ENCODE measurements around the gene RBM19.

The RBM19 gene

GRCh38 chr12:113853491-113853890 is 112.6 kb downstream of the RBM19 start:
- no peak for TF ChIP-seq SUZ12 (IDR thresholded peaks at IDR 0.05; ENCODE audit: extremely low read depth, insufficient read depth, insufficient read length)
- TF ChIP-seq ZNF274 (IDR thresholded peaks at IDR 0.05; ENCODE audit: low read depth, low read length): no peak
- no peak for TF ChIP-seq YY1 (IDR thresholded peaks at IDR 0.05; ENCODE audit: insufficient read depth, insufficient read length)
- no peak overlapping the region for H3K9ac ChIP-seq (ENCODE audit: insufficient read length, low read depth)
- no peaks in the 10 kb centered on the region for H3K9me3 ChIP-seq (ENCODE audit: insufficient read depth, low read length)
- H3K27me3 ChIP-seq (ENCODE audit: insufficient read depth, insufficient read length): no peaks in the 10 kb centered on the region
- peaks cover 12% of the 10 kb centered on the region for H3K4me1 ChIP-seq (ENCODE audit: insufficient read depth, insufficient read length)
- no peak for DNase-seq (ENCODE audit: low read depth, low spot score)
- H3K36me3 ChIP-seq (ENCODE audit: insufficient read depth, insufficient read length, low read length): peaks cover 59% of the 10 kb centered on the region
- no peak overlapping the region for H3K4me3 ChIP-seq (ENCODE audit: insufficient read length, low read depth)

- peaks cover 11% of the 10 kb centered on the region for H3K4me1 ChIP-seq (ENCODE audit: insufficient read depth, insufficient read length)
- no peak overlapping the region for H3K4me3 ChIP-seq (ENCODE audit: insufficient read length, low read depth)
- peaks cover 54% of the 10 kb centered on the region for H3K36me3 ChIP-seq (ENCODE audit: insufficient read depth, insufficient read length, low read length)
- no peak for DNase-seq (ENCODE audit: low read depth, low spot score)
- TF ChIP-seq ZNF274 (IDR thresholded peaks at IDR 0.05; ENCODE audit: low read depth, low read length): no peak
- TF ChIP-seq YY1 (IDR thresholded peaks at IDR 0.05; ENCODE audit: insufficient read depth, insufficient read length): no peak
- no peak for TF ChIP-seq SUZ12 (IDR thresholded peaks at IDR 0.05; ENCODE audit: extremely low read depth, insufficient read depth, insufficient read length)
- no peaks in the 10 kb centered on the region for H3K27me3 ChIP-seq (ENCODE audit: insufficient read depth, insufficient read length)
- peak overlapping the region; percentile 18 for H3K9ac ChIP-seq (ENCODE audit: insufficient read length, low read depth)
- H3K9me3 ChIP-seq (ENCODE audit: insufficient read depth, low read length): no peaks in the 10 kb centered on the region
Observed at GRCh38 chr12:113852695-113853490, 113.2 kb downstream of the RBM19 start.

GRCh38 chr12:113852264-113852663 is 113.9 kb downstream of the RBM19 start:
- Histone ChIP-seq H3K27me3 (ENCODE audit: insufficient read depth, insufficient read length) (no peaks in the 10 kb centered on the region), H3K9me3 (ENCODE audit: insufficient read depth, low read length) (no peaks in the 10 kb centered on the region), H3K36me3 (ENCODE audit: insufficient read depth, insufficient read length, low read length) (peaks cover 48% of the 10 kb centered on the region), H3K4me3 (ENCODE audit: insufficient read length, low read depth) (no peak overlapping the region), H3K4me1 (ENCODE audit: insufficient read depth, insufficient read length) (peaks cover 11% of the 10 kb centered on the region), H3K9ac (ENCODE audit: insufficient read length, low read depth) (no peak overlapping the region)
- no peak for DNase-seq (ENCODE audit: low read depth, low spot score)
- TF ChIP-seq YY1 (IDR thresholded peaks at IDR 0.05; ENCODE audit: insufficient read depth, insufficient read length) (no peak), SUZ12 (IDR thresholded peaks at IDR 0.05; ENCODE audit: extremely low read depth, insufficient read depth, insufficient read length) (no peak), ZNF274 (IDR thresholded peaks at IDR 0.05; ENCODE audit: low read depth, low read length) (no peak)

GRCh38 chr12:113850309-113851056 is 115.6 kb downstream of the RBM19 start:
- peaks cover 44% of the 10 kb centered on the region for H3K36me3 ChIP-seq (ENCODE audit: insufficient read depth, insufficient read length, low read length)
- no peak overlapping the region for H3K4me3 ChIP-seq (ENCODE audit: insufficient read length, low read depth)
- no peak overlapping the region for H3K9ac ChIP-seq (ENCODE audit: insufficient read length, low read depth)
- H3K9me3 ChIP-seq (ENCODE audit: insufficient read depth, low read length): no peaks in the 10 kb centered on the region
- no peaks in the 10 kb centered on the region for H3K27me3 ChIP-seq (ENCODE audit: insufficient read depth, insufficient read length)
- TF ChIP-seq SUZ12 (IDR thresholded peaks at IDR 0.05; ENCODE audit: extremely low read depth, insufficient read depth, insufficient read length): no peak
- TF ChIP-seq ZNF274 (IDR thresholded peaks at IDR 0.05; ENCODE audit: low read depth, low read length): no peak
- TF ChIP-seq YY1 (IDR thresholded peaks at IDR 0.05; ENCODE audit: insufficient read depth, insufficient read length): no peak
- peaks cover 11% of the 10 kb centered on the region for H3K4me1 ChIP-seq (ENCODE audit: insufficient read depth, insufficient read length)
- DNase-seq (ENCODE audit: low read depth, low spot score): no peak

- peaks cover 11% of the 10 kb centered on the region for H3K4me1 ChIP-seq (ENCODE audit: insufficient read depth, insufficient read length)
- no peak overlapping the region for H3K4me3 ChIP-seq (ENCODE audit: insufficient read length, low read depth)
- TF ChIP-seq YY1 (IDR thresholded peaks at IDR 0.05; ENCODE audit: insufficient read depth, insufficient read length) (no peak), SUZ12 (IDR thresholded peaks at IDR 0.05; ENCODE audit: extremely low read depth, insufficient read depth, insufficient read length) (no peak), ZNF274 (IDR thresholded peaks at IDR 0.05; ENCODE audit: low read depth, low read length) (no peak)
Observed at GRCh38 chr12:113847856-113848255, 118.3 kb downstream of the RBM19 start.

GRCh38 chr12:113846883-113847755 is 119.0 kb downstream of the RBM19 start:
- no peaks in the 10 kb centered on the region for H3K27me3 ChIP-seq (ENCODE audit: insufficient read depth, insufficient read length)
- H3K4me1 ChIP-seq (ENCODE audit: insufficient read depth, insufficient read length): peaks cover 8% of the 10 kb centered on the region
- TF ChIP-seq ZNF274 (IDR thresholded peaks at IDR 0.05; ENCODE audit: low read depth, low read length) (no peak), YY1 (IDR thresholded peaks at IDR 0.05; ENCODE audit: insufficient read depth, insufficient read length) (no peak), SUZ12 (IDR thresholded peaks at IDR 0.05; ENCODE audit: extremely low read depth, insufficient read depth, insufficient read length) (no peak)
- peaks cover 46% of the 10 kb centered on the region for H3K36me3 ChIP-seq (ENCODE audit: insufficient read depth, insufficient read length, low read length)
- no peak overlapping the region for H3K9ac ChIP-seq (ENCODE audit: insufficient read length, low read depth)
- H3K9me3 ChIP-seq (ENCODE audit: insufficient read depth, low read length): no peaks in the 10 kb centered on the region
- H3K4me3 ChIP-seq (ENCODE audit: insufficient read length, low read depth): no peak overlapping the region
- DNase-seq (ENCODE audit: low read depth, low spot score): no peak

More at GRCh38 chr12:113847856-113848255, 118.3 kb downstream of the RBM19 start:
- H3K36me3 ChIP-seq (ENCODE audit: insufficient read depth, insufficient read length, low read length): peaks cover 47% of the 10 kb centered on the region
- no peaks in the 10 kb centered on the region for H3K27me3 ChIP-seq (ENCODE audit: insufficient read depth, insufficient read length)
- no peaks in the 10 kb centered on the region for H3K9me3 ChIP-seq (ENCODE audit: insufficient read depth, low read length)
- DNase-seq (ENCODE audit: low read depth, low spot score): no peak
- no peak overlapping the region for H3K9ac ChIP-seq (ENCODE audit: insufficient read length, low read depth)

Data from NT2/D1 (cell line).